HG03095 (cell line): ENCODE results near the gene CLEC16A.
A peak's percentile ranks its signal among the peaks of the same experiment; 100 is the strongest.
"Not testable (repeated sequence)": the region's sequence is repeated elsewhere in the genome, so short reads cannot be mapped to it uniquely, and the experiment has no call there.

Experiments
- ATAC-seq: cut with Tn5 transposase; IDR thresholded peaks from one replicate; pipeline ENCODE4 v1.9.1; 2021; ENCODE audit warnings: moderate library complexity; ENCODE audit not compliant: unreplicated experiment

Gene CLEC16A

DNA sequence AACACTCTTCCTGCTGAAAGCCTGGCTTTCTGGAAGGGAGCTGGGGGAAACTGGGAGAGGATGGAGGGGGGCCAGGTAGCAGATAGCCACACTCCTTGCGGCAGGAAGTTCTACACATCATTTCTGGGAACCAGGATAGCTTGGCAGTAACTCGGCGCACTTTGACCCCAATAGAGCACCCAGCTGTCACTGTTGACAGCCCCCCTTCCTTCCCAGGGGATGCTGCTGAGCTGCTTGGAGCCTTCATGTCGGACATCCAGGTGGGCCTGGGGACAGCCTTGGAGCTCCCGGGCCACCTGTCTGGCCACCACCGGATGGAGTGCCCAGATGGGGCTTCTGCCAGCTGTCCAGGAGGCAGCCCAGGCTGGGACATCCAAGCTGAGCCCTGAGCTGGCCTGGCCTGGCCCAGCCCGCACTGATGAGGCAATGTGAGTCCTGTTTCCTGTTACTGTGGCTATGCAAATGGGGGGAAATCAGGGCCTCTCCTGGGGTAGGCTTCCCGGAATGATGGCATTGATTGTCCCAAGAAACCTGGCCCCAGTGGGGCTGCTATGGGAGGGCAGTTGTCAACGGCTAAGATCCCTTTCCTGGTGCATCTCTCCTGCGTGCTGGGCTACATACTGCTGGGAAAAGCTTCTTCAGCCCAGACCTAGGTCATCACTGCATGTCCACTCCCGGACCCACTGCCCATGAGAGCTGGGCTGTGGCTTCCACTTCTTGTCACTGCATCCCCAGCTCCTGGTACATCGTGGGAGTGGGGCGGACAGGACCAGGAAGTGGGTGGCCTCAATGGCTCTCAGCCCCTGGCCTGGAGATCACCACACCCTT is 261.6 kb downstream of the CLEC16A start:
- ATAC-seq: no peak

DNA sequence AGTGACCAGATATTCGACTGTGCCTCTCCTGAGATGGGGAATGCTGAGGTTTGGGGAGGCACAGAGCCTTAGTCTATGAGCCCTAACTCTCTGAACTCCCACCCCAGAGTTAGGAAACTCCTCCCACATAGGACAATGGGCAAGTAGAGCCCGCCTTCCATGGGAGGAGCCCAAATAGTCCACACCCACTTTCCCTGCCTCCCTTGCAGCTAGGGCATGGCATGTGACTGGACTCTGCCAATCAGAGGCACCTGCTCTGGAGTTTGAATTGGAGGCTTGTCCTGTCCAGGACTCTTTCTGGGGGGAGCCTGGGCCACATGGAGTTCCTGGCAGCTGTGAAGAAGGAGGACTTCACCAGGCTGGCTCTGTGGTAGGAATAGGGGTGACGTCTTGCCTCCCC is 263.3 kb downstream of the CLEC16A start:
- no peak for ATAC-seq

DNA sequence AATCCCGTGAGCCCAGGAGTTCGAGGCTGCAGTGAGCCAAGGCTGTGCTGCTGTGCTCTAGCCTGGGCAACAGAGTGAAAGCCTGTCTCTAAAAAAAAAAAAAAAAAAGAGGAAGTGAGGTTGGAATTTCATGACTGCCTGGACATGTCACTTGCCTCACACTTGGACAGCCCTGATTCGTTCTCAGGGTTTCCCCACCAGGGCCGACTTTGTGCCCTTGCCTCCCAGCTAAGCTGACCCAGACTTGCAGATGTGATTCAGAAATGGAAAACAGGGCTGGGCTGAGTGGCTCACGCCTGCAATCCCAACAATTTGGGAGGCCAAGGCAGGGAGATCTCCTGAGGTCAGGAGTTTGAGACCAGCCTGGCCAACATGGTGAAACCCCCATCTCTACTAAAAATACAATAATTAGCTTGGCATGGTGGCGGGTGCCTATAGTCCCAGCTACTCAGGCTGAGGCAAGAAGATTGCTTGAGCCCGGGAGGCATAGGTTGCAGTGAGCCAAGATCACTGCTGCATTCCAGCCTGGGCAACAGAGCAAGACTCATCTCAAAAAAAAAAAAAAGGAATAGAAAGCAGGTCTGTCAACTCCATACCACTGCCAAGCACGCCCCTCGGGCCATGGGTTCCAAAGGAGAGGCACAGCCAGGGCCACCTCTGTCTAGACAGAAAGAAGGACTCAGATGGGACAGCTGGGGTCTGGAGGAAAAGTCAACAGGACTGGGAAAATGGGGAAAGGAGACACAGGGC is 264.7 kb downstream of the CLEC16A start:
- no peak for ATAC-seq

DNA sequence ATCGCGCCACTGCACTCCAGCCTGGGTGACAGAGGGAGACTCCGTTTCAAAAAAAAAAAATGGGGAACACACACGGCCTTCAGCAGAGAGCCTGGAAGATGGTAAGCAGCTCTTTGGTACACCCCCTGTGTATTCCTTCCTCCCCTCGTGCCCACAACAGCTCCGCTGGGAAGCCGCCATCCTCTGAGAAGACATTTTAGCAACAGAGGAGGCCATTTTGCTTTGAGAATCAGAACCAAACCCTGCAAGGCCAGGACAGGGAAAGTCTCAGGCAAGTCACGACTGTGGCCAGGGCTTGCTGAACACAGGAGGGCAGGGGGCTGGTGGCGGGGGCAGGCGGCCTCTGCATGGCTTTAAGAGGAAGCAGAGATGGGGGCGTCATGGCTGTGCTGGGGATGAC is 265.9 kb downstream of the CLEC16A start:
- no peak for ATAC-seq

DNA sequence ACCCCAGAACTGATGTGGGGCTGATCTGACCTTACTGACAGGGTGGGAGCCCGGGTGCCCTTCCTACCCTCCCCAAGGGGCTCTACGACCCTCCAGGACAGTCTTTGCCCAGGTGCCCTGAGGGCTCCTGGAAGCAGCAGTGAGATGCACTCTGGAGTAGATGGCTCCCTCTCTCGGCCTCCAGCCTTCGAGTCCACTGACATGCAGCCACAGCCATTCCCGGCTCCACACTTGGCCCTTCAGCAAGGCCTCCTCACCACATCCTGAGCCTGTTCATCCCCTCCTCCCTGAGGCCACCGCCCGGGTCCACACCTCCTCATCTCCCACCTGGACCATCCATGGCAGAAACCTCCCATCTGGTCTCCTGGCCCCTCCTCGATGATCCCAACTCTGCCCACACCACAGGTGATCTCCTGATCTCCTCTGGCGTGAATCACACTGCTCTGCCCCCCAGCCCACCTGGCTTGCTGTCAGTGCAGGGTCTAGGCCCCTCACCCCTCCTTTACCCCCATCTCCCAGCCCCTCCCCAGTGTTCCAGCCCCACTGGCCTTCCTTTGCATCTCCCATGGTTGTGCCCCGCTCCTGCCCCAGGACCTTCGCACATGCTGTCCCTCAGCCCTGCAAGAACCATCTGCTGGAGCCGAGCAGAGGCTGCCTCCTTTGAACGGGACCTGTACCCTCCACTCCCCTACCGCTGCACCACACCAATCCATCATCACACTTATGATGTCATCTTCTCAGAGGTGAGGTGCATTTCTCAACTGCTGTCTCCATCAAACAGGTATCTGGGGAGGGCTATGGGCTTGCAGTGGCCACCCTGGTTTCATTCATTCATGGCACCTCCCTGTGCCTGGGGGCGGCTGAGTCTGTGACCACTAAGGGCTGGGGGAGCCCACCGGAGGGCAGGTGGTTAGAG is 267.0 kb downstream of the CLEC16A start:
- no peak for ATAC-seq

DNA sequence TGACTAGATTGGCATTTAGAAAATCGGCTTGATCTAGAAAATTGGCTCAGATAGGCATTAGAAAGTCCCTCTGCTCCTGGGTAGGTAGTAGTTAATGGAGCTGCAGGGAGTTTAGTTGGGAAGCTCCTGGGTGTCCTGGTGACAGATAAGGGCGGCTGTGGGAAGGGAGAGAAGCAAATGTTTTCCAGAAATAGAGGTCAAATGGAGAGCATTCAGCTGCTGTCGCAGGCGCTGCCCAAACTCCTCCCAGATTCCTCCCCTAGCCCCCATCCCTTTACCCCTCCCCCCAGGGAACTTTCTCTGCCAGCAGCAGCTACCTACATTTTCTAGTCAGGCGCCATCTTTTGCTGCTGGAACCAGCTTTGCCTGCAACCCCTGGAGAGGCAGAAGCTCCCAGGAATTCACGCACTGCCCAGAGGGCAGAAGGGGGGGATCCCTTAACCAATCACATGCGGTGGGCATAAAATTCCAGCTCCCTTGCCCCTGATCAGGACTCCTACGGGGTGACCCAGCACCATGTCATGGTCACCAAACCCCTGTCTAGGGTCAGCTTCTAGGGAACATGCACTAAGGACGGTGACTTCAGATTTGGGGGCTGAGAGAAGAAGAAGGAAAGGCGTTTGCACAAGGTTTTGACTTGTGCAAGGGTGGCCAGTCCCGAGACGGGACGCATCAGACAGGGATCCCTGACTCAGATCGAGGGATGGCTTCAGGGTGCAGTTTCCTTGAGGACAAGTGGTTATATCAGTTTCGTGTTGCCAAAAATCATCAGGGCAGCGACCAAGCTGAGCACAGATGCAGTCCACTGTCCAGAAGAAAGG is 267.8 kb downstream of the CLEC16A start:
- no peak for ATAC-seq

DNA sequence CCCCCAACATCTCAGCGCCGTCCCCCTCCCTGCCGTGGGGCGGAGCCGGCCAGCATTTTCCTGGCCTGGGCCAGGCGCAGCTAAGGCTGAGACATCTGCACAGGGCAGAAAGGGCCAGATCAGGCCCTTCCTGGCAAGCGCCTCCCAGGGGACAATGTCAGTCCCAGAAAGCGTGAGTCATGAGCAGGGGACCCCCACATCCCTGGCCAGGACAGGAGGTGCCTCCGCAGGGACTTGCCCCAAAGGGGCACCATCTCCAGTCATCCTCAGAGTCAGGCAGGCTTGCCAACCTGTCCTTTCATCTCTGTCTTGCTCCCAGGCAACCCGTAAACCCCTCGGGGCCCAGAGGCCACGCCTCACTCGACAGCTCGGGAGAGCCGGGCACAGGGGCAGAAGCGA is 268.4 kb downstream of the CLEC16A start:
- no peak for ATAC-seq

DNA sequence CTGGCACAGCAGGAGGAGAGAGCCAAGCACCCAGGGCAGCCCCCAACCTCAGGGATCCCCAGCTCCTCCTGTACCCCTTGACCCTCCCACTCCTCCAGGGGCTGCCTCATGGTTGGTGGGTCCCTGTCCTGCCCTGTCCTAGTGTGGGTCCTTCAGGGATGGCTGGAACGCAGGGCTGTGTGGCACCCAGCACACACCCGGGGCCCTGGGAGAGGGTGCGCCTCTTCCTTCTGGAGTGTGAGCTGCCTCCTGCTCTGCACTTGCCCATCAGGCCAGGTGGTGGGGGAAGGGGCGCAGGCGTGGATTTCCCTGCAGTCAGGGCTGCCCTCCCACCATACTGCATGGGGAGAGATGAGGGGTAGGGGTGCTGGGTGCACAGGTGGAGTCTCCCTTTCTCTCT is 269.0 kb downstream of the CLEC16A start:
- ATAC-seq: no peak

DNA sequence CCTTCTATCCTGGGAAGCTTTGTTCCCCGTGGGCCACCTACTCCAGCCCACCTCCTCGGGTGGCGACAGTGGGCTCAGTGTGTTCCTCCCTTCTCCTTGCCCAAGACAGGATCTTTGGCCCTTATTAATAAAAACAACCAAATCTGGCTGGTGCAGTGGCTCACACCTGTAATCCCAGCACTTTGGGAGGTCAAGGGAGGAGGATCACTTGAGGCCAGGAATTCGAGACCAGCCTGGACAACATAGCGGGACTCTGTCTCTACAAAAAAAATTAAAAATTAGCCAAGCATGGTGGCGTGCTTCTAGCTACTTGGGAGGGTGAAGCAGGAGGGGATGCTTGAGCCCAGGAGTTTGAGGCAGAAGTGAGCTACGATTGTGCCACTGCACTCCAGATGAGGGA is 269.4 kb downstream of the CLEC16A start:
- no peak for ATAC-seq

DNA sequence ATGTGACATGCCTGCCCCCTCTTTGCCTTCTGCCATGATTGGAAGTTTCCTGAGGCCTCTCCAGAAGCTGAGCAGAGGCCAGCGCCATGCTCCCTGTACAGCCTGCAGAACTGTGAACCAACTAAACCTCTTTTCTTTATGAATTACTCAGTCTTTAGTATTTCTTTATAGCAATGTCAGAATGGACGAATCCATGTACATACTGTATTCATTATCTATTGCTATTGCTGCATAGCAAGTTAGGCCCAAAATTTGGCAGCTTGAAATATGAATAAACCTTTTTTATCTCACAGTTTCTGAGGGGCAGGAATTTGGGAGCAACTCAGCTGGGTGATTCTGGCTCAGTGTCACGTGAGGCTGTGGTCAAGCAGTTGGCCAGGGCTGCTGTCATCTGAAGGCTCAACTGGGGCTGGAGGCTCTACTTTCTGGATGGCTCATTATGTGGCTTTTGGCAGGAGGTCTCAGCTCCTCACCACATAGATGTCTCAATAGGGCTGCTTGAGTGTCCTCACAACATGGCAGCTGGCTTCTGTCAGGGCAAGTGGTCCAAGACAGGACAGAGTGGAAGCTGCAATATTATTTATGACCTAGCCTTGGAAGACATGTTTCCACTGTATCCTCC is 271.7 kb downstream of the CLEC16A start:
- ATAC-seq: no peak

DNA sequence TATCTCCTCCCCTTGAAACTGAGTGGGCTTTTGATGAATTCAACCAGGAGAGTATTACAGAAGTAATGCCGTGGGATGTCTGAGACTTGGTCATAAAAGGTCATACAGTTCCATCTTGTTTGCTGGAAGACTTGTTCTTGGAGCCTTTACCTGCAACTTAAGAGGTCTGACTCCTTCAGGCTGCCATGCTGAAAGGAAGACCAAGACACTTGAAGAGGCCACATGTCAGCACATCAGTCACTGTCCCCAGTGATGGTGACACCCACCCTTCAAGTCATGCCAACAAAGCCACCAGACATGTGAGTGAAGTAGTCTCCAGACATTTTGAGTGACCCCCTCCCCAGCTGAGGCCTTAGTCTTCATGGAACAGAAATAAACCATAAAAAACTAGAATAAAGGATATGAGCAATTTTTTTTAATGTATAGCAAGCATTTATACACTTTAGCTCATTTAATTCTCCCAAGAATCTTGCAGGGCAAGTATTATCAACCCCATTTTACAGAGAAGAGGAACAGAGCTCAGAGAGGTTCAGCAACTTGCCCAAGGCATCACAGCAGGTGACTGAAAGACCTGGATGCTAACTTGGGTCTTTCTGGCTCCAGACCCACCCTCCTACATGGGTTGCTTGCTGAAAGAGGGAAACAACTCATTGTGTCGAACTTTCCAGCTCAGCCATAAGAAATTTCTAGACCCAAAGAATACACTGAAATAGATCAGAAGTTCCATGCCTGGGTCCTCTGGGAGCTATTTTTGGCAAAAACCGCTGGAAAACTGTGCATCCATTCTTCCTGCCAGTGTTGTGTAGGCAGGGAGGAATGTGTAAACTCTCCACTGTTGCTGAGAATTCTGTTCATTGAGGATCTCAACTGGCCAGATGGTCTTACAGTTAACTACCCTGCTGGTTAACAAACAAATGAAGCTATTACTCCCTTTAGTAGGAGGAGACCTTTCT is 273.6 kb downstream of the CLEC16A start:
- ATAC-seq: no peak

DNA sequence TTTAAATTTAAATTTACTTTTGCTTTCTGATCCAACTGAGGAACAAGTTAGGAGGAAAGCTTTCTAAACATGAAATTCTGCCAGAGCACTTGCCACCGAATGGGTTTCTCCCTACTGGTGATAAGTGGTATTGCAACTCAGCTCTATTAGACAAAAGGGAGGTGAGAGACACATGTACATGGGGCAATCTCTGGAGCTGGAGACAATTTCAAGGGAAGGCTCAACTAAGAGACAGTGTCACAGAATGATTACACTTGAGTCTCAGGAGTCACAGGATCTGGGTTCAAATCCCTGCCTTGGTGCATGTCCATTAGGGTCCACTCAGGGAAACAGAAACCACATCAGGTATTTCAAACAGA is 274.2 kb downstream of the CLEC16A start:
- ATAC-seq: no peak

DNA sequence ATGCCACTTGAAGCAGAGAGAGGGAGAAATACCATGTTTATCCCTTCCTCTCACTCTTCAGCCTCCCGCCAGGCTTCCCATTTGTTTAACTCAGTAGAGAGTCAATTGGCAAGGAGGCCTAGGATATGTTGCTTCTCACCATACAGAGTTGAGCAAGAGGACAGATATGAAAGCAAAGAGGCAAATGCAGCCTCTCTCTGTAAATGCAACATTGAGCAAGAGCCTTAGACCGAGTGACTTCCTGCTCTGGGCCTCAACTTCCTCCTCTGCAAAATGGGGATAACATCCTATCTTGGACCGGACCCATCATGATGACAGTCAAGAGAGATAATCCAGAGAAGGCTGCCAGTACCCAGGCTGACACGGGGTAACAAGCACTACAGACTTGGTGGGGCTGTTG is 274.8 kb downstream of the CLEC16A start:
- ATAC-seq: no peak

DNA sequence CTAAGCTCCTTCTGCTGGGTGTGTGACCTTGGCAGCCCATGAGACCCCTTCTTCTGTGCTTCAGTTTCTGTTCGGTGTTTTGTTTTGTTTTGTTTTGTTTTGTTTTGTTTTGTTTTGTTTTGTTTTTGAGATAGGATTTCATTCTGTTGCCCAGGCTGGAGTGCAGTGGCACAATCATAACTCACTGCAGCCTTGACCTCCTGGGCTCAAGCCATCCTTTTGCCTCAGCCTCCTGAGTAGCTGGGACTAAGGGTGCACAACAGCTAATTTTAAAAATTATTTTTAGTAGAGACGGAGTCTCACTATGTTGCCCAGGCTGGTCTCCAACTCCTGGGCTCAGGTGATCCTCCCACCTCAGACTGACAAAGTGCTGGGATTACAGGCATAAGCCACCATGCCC is 276.1 kb downstream of the CLEC16A start:
- not testable (repeated sequence) for ATAC-seq

DNA sequence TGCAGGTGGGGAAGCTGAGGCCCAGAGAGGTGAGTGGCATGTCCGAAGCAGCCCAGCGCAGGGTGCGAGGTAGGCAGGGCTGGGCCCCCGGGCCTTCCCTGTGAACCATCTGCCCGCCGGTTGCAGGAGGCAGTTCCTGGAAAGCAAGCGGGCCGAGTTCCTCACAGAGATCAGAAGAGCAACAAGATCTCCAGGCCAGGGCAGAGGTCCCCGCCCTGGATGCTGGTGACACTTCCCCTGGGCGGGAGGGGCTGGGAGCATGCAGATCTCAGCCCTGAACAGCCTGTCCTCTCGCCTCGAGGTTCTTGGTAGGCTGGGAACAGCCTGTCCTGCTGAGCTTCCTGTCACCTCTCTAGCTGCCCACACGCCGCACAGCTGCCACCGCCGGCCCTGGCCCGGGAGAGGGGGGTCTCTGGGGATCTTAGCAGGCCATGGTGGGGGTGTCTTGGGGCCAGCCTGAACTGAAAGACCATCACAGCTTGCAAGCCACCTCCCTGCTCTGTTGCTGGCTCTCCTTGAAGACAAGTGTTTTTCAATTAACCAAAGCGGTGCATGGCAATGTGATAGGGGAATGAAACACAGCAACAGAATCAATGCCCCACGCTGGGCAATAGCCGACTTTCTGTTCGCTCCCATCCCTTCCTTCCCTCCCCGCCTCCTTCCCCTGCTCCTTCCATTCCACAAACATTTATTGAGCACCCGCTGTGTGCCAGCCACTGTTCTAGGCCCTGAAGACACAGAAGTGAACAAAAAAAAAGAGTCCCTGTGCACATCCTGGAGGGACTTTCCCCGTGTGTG is 279.9 kb downstream of the CLEC16A start:
- no peak for ATAC-seq

DNA sequence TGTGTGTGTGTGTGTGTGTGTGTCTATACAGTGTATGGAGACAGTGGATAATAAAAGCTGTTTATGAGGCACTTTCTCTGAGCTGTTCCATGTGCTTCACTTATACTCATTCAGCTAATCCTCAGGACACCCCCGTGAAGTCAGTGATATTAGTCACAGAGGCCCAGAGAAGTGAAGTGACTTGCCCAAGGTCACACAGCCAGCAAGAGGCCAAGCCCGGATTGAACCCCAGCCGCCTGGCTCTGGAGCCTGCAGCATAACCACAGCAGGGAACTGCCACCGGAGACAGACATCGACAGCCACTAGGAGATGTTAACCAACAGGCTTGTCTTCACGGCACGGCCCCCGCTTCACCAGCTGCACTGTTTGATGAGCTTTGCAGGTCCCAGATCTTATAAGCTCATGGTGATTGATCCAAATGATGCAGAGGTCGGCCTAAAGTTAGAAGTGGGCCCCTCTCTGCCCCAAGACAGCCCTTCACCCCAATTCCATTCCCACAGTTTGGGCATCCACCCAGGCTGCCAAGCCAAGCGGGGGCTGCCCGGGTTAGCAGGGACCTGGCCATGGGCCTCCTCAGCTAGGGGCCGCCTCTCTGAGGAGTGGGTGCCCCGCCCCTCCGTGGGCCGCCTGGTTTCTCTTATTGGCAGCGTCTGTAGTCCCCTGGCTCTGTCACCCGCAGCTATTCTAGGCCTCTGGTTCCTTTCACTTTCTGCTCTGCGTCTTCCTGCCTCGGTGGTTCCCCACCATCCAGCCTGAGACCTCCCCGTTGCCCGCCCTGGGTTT is 280.7 kb downstream of the CLEC16A start:
- ATAC-seq: peak; percentile 79
